Left kidney (tissue), 2 donors: ENCODE measurements around the gene MLLT6. TPM values are rescaled to one million over a fixed set of nuclear protein-coding genes. Genes with fewer than 3 reads are reported as not detected.

ENCODE experiments used
- DNase-seq: peaks from one replicate; pipeline ENCODE4 v3.0.0-alpha.2; 2013
- polyA plus RNA-seq: library from polyadenylated mRNA; unstranded; fragments of 120-200 nt; gene quantifications from one replicate; pipeline ENCODE4 v1.2.1, GENCODE V29; 2013; ENCODE audit not compliant: insufficient read length

Gene MLLT6
- polyA plus RNA-seq, 1 donor: 126 TPM

GRCh38 chr17:38674014-38674748 lies 30.9 kb upstream of the MLLT6 start:
- no peak for DNase-seq

GRCh38 chr17:38674749-38675615 lies 30.1 kb upstream of the MLLT6 start, which contains the start of gene EPOP:
EPOP (minus strand) TSS chr17:38674957; CDS start chr17:38674495, 462 bp downstream.
- DNase-seq: peak; percentile 77

- DNase-seq: peak; percentile 84
Observed at GRCh38 chr17:38676706-38677504, 28.2 kb upstream of the MLLT6 start.

GRCh38 chr17:38677819-38678218 lies 27.3 kb upstream of the MLLT6 start:
- DNase-seq: no peak

GRCh38 chr17:38681096-38681495 lies 24.0 kb upstream of the MLLT6 start:
- DNase-seq: no peak

GRCh38 chr17:38685491-38685890 lies 19.6 kb upstream of the MLLT6 start:
- DNase-seq: no peak

- DNase-seq: no peak
Observed at GRCh38 chr17:38687286-38687685, 17.8 kb upstream of the MLLT6 start.

GRCh38 chr17:38690386-38690785 lies 14.7 kb upstream of the MLLT6 start:
- no peak for DNase-seq

GRCh38 chr17:38691154-38691553 lies 13.9 kb upstream of the MLLT6 start:
- no peak for DNase-seq

GRCh38 chr17:38693700-38694329 lies 11.3 kb upstream of the MLLT6 start:
- DNase-seq: peak; percentile 59

GRCh38 chr17:38697061-38697820 lies 7.8 kb upstream of the MLLT6 start:
- no peak for DNase-seq

GRCh38 chr17:38698760-38699159 lies 6.3 kb upstream of the MLLT6 start:
- no peak for DNase-seq

- DNase-seq: peak; percentile 10
Observed at GRCh38 chr17:38701504-38702165, 3.4 kb upstream of the MLLT6 start.

GRCh38 chr17:38702166-38702915 lies 2.7 kb upstream of the MLLT6 start:
- peak; percentile 85 for DNase-seq

GRCh38 chr17:38702916-38703741 lies 1.9 kb upstream of the MLLT6 start:
- peak; percentile 13 for DNase-seq

GRCh38 chr17:38703742-38704605 lies 1.1 kb upstream of the MLLT6 start:
- DNase-seq: peak; percentile 89

- no peak for DNase-seq
Observed at GRCh38 chr17:38705523-38705802, 390 bp downstream of the MLLT6 start.
